WTC11 (cell line): ENCODE measurements around the gene GATAD2A. TPM values are rescaled to one million over a fixed set of nuclear protein-coding genes. Genes with fewer than 3 reads are reported as not detected.

Experiments
- ATAC-seq: fragments of 200-7000 bp; cut with Tn5 transposase; 2 replicates; pipeline ENCODE4 v1.10.0; 2021; ENCODE audit warnings: mild to moderate bottlenecking, moderate library complexity
- CTCF ChIA-PET: fragments of 300-600 bp; sonication (Branson Sonifier 250); formaldehyde crosslinking; loops from one replicate; lab custom pipeline; 2021; ENCODE audit warnings: antibody characterized with exemption; lab: Charles Lee
- POLR2A ChIA-PET: fragments of 350-600 bp; sonication (Branson Sonifier 250); formaldehyde crosslinking; loops from one replicate; lab custom pipeline; 2021; ENCODE audit warnings: antibody characterized with exemption; lab: Charles Lee
- DNase-seq: peaks from one replicate; pipeline ENCODE4 v3.0.0; 2021; ENCODE audit warnings: low spot score
- H3K27ac Mint-ChIP-seq: 2 replicates; pipeline ENCODE4 v1.8.0; 2021; ENCODE audit warnings: mixed read lengths
- H3K27me3 Mint-ChIP-seq: 2 replicates; pipeline ENCODE4 v1.8.0; 2021; ENCODE audit warnings: low read depth, mild to moderate bottlenecking, moderate library complexity, mixed read lengths
- H3K36me3 Mint-ChIP-seq: 2 replicates; pipeline ENCODE4 v1.8.0; 2021; ENCODE audit warnings: mixed read lengths
- H3K4me1 Mint-ChIP-seq: 2 replicates; pipeline ENCODE4 v1.8.0; 2022; ENCODE audit warnings: mixed read lengths
- H3K4me3 Mint-ChIP-seq: 2 replicates; pipeline ENCODE4 v1.8.0; 2021; ENCODE audit warnings: mild to moderate bottlenecking, moderate library complexity, mixed read lengths
- H3K9me3 Mint-ChIP-seq: 2 replicates; pipeline ENCODE4 v1.8.0; 2021; ENCODE audit warnings: mixed read lengths
- CBFB ChIP-seq: sonication (generic); formaldehyde crosslinking; IDR thresholded peaks from 2 replicates; pipeline ENCODE4 v1.8.1; 2022; ENCODE audit warnings: mild to moderate bottlenecking, low read depth, missing genetic modification reagents
- CREM ChIP-seq: sonication (generic); formaldehyde crosslinking; IDR thresholded peaks from 2 replicates; pipeline ENCODE4 v1.8.1; 2022; ENCODE audit warnings: mild to moderate bottlenecking, missing genetic modification reagents, moderate library complexity
- FOXK1 ChIP-seq: sonication (generic); formaldehyde crosslinking; IDR thresholded peaks from 2 replicates; pipeline ENCODE4 v1.8.0; 2022; ENCODE audit warnings: mild to moderate bottlenecking, moderate library complexity, missing genetic modification reagents
- NR1H2 ChIP-seq: sonication (generic); formaldehyde crosslinking; IDR thresholded peaks from 2 replicates; pipeline ENCODE4 v1.9.0; 2021; ENCODE audit warnings: mild to moderate bottlenecking, moderate library complexity, missing genetic modification reagents
- NR2C2 ChIP-seq: sonication (generic); formaldehyde crosslinking; IDR thresholded peaks from 2 replicates; pipeline ENCODE4 v1.8.0; 2022; ENCODE audit warnings: mild to moderate bottlenecking, missing genetic modification reagents
- PRRX2 ChIP-seq: fragments of 250-450 bp; sonication (Bioruptor Pico); IDR thresholded peaks from 2 replicates; pipeline ENCODE4 v1.8.0; 2021; ENCODE audit warnings: mild to moderate bottlenecking
- ZNF121 ChIP-seq: sonication (generic); formaldehyde crosslinking; IDR thresholded peaks from 2 replicates; pipeline ENCODE4 v1.8.0; 2023; ENCODE audit warnings: missing genetic modification reagents
- ZNF263 ChIP-seq: sonication (generic); formaldehyde crosslinking; IDR thresholded peaks from 2 replicates; pipeline ENCODE4 v1.8.1; 2022; ENCODE audit warnings: low read depth, mild to moderate bottlenecking, moderate library complexity, missing genetic modification reagents
- ZNF281 ChIP-seq: sonication (generic); formaldehyde crosslinking; IDR thresholded peaks from 2 replicates; pipeline ENCODE4 v1.8.0; 2023; ENCODE audit warnings: mild to moderate bottlenecking, missing genetic modification reagents
- ZNF512 ChIP-seq: sonication (generic); formaldehyde crosslinking; IDR thresholded peaks from 2 replicates; pipeline ENCODE4 v1.8.1; 2022; ENCODE audit warnings: missing genetic modification reagents, borderline replicate concordance
- total RNA-seq: library from RNA; stranded (reverse); gene quantifications from 3 replicates; pipeline ENCODE4 v1.2.3, GENCODE V29; 2021
- TF ChIP-seq, protein P1 (sequence below): sonication (generic); formaldehyde crosslinking; IDR thresholded peaks from 2 replicates; pipeline ENCODE4 v1.8.1; 2022; ENCODE audit warnings: mild to moderate bottlenecking, moderate library complexity, missing genetic modification reagents
- TF ChIP-seq, protein P2 (sequence below): sonication (generic); formaldehyde crosslinking; IDR thresholded peaks from 2 replicates; pipeline ENCODE4 v1.8.1; 2023; ENCODE audit warnings: mild to moderate bottlenecking, missing genetic modification reagents, borderline replicate concordance
- TF ChIP-seq, protein P3 (sequence below): sonication (generic); formaldehyde crosslinking; IDR thresholded peaks from 2 replicates; pipeline ENCODE4 v1.8.0; 2022; ENCODE audit warnings: missing genetic modification reagents

Gene GATAD2A
- total RNA-seq, 1 experiment from 2014 or later, result 209 TPM

GRCh38 chr19:19538785-19539166 is 133.3 kb downstream of the GATAD2A start:
- Mint-ChIP-seq H3K4me3 (peak overlapping the region; percentile 69), H3K27ac (no peak overlapping the region), H3K9me3 (no peaks in the 10 kb centered on the region), H3K4me1 (peaks cover 13% of the 10 kb centered on the region), H3K27me3 (peaks cover 36% of the 10 kb centered on the region), H3K36me3 (no peaks in the 10 kb centered on the region)
- ChIA-PET CTCF (interaction anchor here (1.4 to 14.4 kb wide), 2 partner anchors 15 to 105 kb away, joined by 3 to 408 read pairs; partner anchors contain the start of gene GMIP), POLR2A (no interaction called here)
- ATAC-seq (no peak), DNase-seq (peak; percentile 22)
- TF ChIP-seq, protein P1, sequence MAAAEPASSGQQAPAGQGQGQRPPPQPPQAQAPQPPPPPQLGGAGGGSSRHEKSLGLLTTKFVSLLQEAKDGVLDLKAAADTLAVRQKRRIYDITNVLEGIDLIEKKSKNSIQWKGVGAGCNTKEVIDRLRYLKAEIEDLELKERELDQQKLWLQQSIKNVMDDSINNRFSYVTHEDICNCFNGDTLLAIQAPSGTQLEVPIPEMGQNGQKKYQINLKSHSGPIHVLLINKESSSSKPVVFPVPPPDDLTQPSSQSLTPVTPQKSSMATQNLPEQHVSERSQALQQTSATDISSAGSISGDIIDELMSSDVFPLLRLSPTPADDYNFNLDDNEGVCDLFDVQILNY, result no peak
- TF ChIP-seq CBFB (no peak), FOXK1 (no peak), ZNF281 (CRISPR knock-in tag) (no peak), NR1H2 (CRISPR knock-in tag) (no peak), ZNF263 (CRISPR knock-in tag) (no peak), ZNF512 (CRISPR knock-in tag) (no peak), NR2C2 (CRISPR knock-in tag) (no peak)

DNA sequence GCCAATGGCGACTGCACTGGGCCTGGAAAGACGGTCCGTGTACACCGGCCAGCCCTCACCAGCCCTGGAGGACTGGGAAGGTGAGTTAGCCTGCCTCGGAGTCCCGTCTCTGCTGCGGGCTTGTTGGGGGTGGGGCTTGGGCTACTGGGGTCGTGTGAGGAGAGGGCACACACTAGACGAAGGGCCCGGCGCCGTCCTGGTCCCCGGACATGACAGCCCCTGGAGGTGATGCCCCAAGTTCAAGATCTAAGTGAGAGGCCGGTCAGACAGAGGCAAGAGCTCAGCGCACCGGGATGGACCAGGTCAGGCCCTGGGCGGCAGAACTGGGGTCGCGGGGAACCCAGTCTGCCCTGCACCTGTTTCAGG is 134.2 kb downstream of the GATAD2A start:
- no peaks in the 10 kb centered on the region for H3K9me3 Mint-ChIP-seq
- peaks cover 36% of the 10 kb centered on the region for H3K27me3 Mint-ChIP-seq
- ATAC-seq (no peak), DNase-seq (peak; percentile 42)
- H3K36me3 Mint-ChIP-seq, result no peaks in the 10 kb centered on the region
- POLR2A ChIA-PET, result no interaction called here
- H3K4me3 Mint-ChIP-seq, result no peak overlapping the region
- H3K27ac Mint-ChIP-seq, result no peak overlapping the region
- TF ChIP-seq, protein P2, sequence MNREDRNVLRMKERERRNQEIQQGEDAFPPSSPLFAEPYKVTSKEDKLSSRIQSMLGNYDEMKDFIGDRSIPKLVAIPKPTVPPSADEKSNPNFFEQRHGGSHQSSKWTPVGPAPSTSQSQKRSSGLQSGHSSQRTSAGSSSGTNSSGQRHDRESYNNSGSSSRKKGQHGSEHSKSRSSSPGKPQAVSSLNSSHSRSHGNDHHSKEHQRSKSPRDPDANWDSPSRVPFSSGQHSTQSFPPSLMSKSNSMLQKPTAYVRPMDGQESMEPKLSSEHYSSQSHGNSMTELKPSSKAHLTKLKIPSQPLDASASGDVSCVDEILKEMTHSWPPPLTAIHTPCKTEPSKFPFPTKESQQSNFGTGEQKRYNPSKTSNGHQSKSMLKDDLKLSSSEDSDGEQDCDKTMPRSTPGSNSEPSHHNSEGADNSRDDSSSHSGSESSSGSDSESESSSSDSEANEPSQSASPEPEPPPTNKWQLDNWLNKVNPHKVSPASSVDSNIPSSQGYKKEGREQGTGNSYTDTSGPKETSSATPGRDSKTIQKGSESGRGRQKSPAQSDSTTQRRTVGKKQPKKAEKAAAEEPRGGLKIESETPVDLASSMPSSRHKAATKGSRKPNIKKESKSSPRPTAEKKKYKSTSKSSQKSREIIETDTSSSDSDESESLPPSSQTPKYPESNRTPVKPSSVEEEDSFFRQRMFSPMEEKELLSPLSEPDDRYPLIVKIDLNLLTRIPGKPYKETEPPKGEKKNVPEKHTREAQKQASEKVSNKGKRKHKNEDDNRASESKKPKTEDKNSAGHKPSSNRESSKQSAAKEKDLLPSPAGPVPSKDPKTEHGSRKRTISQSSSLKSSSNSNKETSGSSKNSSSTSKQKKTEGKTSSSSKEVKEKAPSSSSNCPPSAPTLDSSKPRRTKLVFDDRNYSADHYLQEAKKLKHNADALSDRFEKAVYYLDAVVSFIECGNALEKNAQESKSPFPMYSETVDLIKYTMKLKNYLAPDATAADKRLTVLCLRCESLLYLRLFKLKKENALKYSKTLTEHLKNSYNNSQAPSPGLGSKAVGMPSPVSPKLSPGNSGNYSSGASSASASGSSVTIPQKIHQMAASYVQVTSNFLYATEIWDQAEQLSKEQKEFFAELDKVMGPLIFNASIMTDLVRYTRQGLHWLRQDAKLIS, result no peak
- TF ChIP-seq PRRX2 (no peak), ZNF121 (CRISPR knock-in tag) (0 out of 2 replicates have a peak, but pooled peaks have one; percentile 7), CREM (CRISPR knock-in tag) (no peak)
- TF ChIP-seq, protein P3, sequence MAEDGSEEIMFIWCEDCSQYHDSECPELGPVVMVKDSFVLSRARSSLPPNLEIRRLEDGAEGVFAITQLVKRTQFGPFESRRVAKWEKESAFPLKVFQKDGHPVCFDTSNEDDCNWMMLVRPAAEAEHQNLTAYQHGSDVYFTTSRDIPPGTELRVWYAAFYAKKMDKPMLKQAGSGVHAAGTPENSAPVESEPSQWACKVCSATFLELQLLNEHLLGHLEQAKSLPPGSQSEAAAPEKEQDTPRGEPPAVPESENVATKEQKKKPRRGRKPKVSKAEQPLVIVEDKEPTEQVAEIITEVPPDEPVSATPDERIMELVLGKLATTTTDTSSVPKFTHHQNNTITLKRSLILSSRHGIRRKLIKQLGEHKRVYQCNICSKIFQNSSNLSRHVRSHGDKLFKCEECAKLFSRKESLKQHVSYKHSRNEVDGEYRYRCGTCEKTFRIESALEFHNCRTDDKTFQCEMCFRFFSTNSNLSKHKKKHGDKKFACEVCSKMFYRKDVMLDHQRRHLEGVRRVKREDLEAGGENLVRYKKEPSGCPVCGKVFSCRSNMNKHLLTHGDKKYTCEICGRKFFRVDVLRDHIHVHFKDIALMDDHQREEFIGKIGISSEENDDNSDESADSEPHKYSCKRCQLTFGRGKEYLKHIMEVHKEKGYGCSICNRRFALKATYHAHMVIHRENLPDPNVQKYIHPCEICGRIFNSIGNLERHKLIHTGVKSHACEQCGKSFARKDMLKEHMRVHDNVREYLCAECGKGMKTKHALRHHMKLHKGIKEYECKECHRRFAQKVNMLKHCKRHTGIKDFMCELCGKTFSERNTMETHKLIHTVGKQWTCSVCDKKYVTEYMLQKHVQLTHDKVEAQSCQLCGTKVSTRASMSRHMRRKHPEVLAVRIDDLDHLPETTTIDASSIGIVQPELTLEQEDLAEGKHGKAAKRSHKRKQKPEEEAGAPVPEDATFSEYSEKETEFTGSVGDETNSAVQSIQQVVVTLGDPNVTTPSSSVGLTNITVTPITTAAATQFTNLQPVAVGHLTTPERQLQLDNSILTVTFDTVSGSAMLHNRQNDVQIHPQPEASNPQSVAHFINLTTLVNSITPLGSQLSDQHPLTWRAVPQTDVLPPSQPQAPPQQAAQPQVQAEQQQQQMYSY (CRISPR knock-in tag), result no peak
- H3K4me1 Mint-ChIP-seq, result peaks cover 6% of the 10 kb centered on the region
- CTCF ChIA-PET, result interaction anchor here (2.0 to 14.4 kb wide), 2 partner anchors 14 to 104 kb away, joined by 10 to 408 read pairs; partner anchors contain the start of gene GMIP
